H4 (cell line): ENCODE results near the gene TLCD1. TPM values are rescaled to one million over a fixed set of nuclear protein-coding genes. Genes with fewer than 3 reads are reported as not detected.
A peak's percentile ranks its signal among the peaks of the same experiment; 100 is the strongest.

ENCODE experiments used
- DNase-seq: peaks from one replicate; pipeline ENCODE4 v3.0.0-alpha.2; 2015; ENCODE audit warnings: low spot score
- total RNA-seq: library from RNA; depleted of rRNA; stranded (reverse); fragments of >200 nt; shearing (Covaris generic); gene quantifications from 2 replicates; pipeline ENCODE4 v1.2.3, GENCODE V29; 2014

The TLCD1 gene
- total RNA-seq, 1 experiment from 2014 or later, result 34.2 TPM

GRCh38 chr17:28712705-28713415 lies 13.2 kb downstream of the TLCD1 start:
- DNase-seq, result no peak

- DNase-seq, result no peak
These were observed 13.9 kb downstream of the TLCD1 start for GRCh38 chr17:28712032-28712704.

GRCh38 chr17:28711723-28712031 lies 14.4 kb downstream of the TLCD1 start, which contains the start of gene PROCA1:
Gene PROCA1, minus strand, starts transcription at chr17:28711888. Its CDS starts 228 bp downstream, at chr17:28711660.
- no peak for DNase-seq

DNA sequence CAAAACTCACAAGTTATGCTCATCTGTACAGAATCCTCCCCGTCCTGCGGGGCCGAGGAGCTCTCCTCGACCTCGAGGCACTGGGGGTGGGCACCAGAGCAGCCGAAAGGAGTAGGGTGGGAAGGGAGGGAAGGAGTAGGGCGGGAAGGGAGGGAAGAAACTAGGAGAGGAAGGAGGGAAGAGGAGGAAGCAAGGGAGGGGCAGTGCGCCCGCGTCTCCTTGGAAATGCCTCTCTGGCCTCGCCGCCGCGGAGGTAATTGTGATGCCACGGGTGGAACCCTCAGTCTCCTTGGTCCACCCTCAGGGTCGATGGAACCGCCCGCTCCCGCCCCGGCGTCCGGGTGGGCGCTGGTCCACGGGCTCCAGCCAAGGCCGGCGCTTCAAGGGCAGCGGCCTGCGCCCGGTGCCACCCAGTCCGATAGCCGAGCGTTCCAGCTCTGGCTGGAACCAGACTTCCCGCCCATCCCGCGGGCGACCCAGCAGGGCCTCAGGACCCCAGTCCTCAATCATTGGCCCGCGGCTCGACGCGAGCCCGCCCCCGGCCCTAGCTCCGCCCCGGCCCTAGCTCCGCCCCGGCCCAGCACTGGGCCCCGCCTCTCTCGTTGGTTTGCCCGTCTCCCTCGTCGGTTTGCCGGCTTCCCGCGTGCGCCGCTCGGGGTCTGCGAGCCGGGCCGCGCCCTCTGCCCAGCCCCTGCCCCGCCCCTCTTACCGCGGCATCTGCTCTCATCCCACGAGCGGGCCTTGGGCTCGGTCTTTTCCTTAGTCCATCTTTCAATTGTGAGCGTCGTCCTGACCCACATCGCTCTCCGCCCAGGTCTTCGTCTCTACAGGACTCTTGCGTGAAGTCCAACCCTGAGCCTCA lies 14.9 kb downstream of the TLCD1 start:
- DNase-seq, result peak; percentile 50

GRCh38 chr17:28707339-28707720 lies 18.7 kb downstream of the TLCD1 start:
- DNase-seq, result no peak

- DNase-seq, result no peak
These were observed 19.3 kb downstream of the TLCD1 start for GRCh38 chr17:28706471-28707338.

DNA sequence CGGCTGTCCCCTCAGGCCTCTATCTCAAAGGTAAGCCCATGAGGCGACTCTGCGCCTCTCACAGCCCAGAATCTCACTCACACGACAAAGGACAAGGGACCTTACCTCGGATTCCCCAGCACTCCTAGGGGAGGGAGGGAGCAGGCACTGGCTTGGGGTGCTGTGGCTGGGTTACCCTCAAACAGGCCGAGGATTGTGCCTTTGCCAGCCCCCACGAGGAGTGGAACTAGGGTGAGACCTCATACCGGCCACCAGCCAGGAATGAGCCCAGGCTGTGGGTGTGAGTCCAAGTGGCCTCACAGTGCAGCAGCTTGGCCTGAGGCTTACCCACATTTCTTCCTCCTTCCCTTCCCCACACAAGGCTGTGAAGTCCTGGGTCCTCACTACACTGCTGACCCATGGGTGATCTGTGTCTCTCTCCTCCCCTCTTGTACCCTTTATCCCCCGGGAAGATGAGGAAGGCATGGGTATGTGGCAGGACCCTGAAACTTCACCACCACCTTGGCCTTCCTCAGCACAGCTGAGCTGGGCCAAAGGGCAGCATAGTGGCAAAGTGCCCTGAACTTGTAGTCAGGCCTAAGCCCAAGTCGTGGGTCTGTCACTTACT lies 20.2 kb downstream of the TLCD1 start:
- no peak for DNase-seq

DNA sequence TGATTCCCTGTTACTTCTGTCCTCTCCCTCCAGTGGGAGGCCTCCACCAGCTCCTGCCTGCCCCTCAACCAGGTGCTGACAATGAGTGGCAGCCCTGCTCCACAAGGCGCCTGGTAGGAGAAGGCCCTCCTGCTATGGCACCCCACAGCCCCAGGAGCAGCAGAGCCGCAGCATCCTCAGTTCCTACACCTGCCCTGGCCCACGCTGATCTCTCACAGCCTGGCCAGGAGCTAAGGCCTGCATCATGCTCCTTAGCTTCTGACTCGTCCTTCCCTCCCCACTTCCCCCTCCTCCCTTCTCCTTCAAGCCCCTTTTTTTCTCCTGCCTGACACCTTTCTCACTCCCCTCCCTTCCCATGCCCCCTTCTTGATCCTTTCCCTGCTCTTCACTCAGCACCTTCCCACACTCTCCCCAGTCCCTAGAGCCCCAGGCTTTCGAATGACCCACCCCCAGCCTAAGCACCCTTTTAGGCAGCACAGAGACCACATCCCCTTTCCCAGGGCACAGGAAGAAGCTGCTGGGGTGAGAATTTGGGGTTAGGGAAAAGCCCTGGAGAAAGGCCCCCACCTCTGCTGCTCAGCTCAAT lies 20.9 kb downstream of the TLCD1 start:
- no peak for DNase-seq

DNA sequence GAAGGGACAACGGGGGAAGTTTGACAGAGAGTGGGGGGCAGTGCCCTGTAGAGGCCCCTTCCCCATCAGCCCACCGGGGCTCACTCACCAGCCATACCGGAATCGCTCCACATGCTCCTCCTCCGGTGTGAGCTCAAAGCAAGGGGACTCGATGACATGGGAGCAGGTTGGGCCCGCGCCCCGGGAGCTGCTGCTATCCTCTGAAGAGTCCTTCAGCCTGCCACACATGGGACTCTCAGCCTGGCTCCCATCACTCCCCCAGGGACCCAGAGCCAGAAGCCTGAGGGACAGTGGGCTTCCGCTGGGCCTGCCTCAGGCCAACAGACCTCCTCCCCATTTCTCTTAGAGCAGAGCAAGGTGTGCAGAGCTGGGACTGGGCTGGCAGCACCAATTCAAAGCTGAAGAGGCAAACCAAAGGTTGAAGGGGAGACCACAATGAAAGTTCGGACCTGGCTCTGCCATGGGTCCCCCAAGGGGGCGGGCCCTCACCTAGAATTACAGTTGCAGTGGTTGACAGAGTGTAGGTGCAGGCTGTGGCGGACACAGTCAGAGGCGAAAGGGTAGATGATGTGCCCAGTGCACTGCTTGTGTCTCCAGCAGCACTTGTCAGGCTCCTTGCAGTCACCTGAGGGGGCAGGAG lies 21.7 kb downstream of the TLCD1 start:
- no peak for DNase-seq

DNA sequence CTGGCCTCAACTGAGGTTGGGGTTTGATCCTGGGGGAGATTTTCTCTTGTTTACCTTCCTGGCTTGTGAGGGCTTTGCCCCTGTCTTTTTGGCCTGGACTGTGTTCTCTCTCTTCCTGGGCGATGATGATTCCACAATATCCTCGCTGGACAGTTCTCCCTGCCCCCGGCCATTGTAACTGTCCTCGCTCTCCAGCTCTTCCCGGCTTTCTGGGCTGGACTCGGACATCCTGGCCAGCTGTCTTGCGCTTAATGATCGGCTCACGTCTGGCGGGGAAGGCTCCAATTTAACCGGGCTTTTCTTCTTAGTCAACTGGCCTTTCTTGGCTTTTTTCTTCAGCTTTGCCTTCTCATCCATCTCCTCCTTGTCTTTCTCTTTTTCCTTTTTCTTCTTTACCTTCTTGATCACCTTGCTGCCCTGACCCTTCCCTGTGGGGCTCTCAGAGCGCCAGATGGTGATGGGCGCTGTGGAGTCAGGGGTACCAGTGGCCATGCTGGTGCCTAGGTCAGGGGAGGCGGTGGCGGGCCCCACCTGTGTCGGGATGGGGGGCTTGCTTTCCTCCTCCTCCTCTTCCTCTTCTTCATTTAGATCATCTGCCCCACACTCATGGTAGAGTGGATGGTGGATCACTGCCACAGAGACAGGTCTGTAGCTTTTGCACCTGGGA lies 22.3 kb downstream of the TLCD1 start:
- DNase-seq, result no peak

DNA sequence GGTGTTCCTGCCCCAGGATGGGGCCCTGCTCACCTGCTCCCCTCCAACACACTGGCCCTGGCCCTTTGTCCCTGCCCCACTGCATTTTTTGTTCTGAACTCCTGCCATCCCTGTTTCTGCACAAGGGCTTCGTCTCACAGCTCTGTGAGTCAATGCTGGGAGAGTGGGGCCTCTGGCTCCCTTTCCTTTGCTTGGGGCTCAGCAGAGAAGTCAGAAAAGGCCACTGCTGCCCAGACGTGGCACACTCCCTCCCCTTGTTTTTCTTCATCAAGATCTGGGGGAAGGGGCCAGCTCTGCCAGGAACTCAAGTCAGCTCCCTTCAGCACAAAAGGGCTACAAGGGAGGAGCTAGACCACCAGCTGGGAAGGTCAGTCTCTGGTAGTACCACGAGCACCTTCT lies 23.3 kb downstream of the TLCD1 start:
- no peak for DNase-seq

DNA sequence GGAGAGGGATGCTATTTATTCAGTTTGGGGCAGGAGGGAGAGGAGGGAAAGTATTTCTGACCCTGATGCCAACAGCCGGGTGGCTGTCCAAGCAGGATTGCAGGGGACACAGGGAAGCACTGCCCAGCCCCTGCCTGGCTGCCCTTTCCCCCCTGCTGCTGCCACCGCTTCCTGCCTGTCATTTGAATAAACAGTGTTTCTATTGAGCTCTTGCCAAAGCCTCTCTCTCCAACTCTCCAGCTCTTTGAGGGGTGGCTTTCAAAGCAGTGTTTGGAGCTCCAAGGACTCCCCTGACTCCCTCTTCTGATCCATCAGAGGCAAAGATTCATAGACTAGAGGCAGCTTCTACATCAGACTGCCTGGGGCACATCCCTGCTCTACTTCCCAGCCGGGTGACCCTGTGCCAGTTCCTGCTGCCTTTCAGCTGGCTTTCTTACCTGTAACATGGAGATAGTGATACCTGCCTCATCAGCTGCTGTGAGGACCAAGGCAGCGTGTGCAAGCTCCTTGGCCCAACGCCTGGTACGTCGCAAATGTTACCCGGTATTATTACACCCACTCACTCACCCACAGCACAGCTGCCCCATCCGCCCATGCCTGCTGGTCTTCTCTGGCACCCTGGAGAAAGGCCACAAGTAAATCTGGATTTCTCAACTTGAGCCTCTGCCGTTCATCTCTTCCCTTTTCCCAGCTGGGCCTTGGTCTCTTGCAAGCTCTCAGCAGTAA lies 23.8 kb downstream of the TLCD1 start:
- DNase-seq, result no peak

GRCh38 chr17:28700830-28701492 lies 25.1 kb downstream of the TLCD1 start:
- DNase-seq, result no peak

GRCh38 chr17:28700278-28700677 lies 25.8 kb downstream of the TLCD1 start:
- no peak for DNase-seq

- no peak for DNase-seq
These were observed 27.6 kb downstream of the TLCD1 start for GRCh38 chr17:28698253-28698941.

GRCh38 chr17:28693869-28694268 lies 32.2 kb downstream of the TLCD1 start:
- DNase-seq, result no peak

DNA sequence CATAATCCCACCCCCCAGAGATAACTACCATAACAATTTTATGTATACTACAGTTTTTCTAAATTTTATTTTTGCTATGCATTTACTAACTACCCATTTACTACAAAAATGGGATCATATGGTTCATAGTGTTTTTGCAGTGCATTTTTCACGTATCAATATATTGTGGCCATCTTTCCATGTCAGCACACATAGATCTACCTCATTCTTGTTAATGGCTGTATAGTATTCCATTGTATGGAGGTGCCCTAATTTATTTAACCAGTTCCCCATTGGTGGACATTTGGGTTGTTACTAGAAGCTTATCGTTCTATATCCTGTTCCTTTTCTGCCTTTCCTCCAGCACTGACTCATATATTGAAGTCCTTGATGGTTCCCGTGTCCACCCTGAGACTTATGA lies 37.0 kb downstream of the TLCD1 start:
- no peak for DNase-seq

DNA sequence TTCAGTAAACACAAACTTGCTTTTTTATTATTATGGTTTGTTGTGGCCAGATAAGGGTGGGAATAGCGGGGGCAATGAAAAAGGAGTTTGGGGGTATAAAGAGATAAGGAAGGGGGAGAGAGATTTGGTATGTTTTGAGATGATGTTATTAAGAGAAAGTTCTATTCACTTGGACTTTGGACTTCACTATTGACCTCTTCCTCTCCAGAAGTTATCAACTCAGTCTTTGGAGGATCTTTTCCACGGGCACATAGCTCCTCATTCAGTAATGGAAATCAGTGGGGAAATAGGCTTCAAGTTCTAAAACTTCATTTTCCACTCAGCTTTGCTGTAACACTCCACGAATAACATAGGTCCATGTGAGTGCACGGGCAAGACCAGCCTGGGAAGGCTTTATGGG lies 37.6 kb downstream of the TLCD1 start:
- DNase-seq, result no peak
